SU-DHL-6 (cell line): ENCODE data around the gene EPHA8.

Experiments used
- H2AFZ ChIP-seq: fragments of 200-600 bp; sonication (generic); 2 replicates; pipeline ENCODE4 v1.6.1; 2014; ENCODE audit warnings: low read depth, mild to moderate bottlenecking, moderate library complexity, mixed read lengths, antibody characterized with exemption, low read length; ENCODE audit not compliant: severe bottlenecking
- H3F3A ChIP-seq: fragments of 200-600 bp; shearing (Covaris generic); 2 replicates; pipeline ENCODE4 v1.6.0; 2016; ENCODE audit warnings: antibody characterized with exemption, mild to moderate bottlenecking; ENCODE audit not compliant: insufficient read depth
- H3K27ac ChIP-seq: fragments of 200-600 bp; sonication (generic); 2 replicates; pipeline ENCODE4 v1.5.1; 2016; ENCODE audit warnings: low read depth, mild to moderate bottlenecking, low read length, moderate library complexity, mixed read lengths
- H3K27me3 ChIP-seq: fragments of 200-600 bp; sonication (generic), shearing (Covaris generic); 2 replicates; pipeline ENCODE4 v1.6.0; 2014; ENCODE audit warnings: mild to moderate bottlenecking, low read length
- H3K36me3 ChIP-seq: fragments of 200-600 bp; sonication (generic); 2 replicates; pipeline ENCODE4 v1.6.1; 2014; ENCODE audit warnings: mild to moderate bottlenecking, low read length, mixed read lengths
- H3K4me2 ChIP-seq: fragments of 300-600, 200-600 bp; shearing (Covaris generic), sonication (generic); 2 replicates; pipeline ENCODE4 v1.6.0; 2014; ENCODE audit warnings: low read length, low read depth, mild to moderate bottlenecking; ENCODE audit not compliant: poor library complexity, severe bottlenecking
- H3K4me3 ChIP-seq: fragments of 200-600 bp; sonication (generic); 2 replicates; pipeline ENCODE4 v1.5.1; 2014; ENCODE audit warnings: antibody characterized with exemption, low read length, mild to moderate bottlenecking, mixed read lengths; ENCODE audit not compliant: insufficient read depth, poor library complexity, severe bottlenecking
- H3K79me2 ChIP-seq: fragments of 200-600 bp; sonication (generic); 2 replicates; pipeline ENCODE4 v1.6.1; 2014; ENCODE audit warnings: mild to moderate bottlenecking, low read length, moderate library complexity; ENCODE audit not compliant: insufficient read depth
- H3K9ac ChIP-seq: fragments of 200-600 bp; sonication (generic); 2 replicates; pipeline ENCODE4 v1.7.0; 2014; ENCODE audit warnings: mild to moderate bottlenecking, low read length
- H3K9me2 ChIP-seq: fragments of 200-600 bp; sonication (generic); replicated peaks from 2 replicates; pipeline ENCODE4 v1.6.1; 2014; ENCODE audit warnings: low read length; ENCODE audit not compliant: insufficient read depth
- H3K9me3 ChIP-seq: fragments of 200-600 bp; sonication (generic); 2 replicates; pipeline ENCODE4 v1.6.1; 2014; ENCODE audit warnings: low read length, mixed read lengths; ENCODE audit not compliant: insufficient read depth
- H4K20me1 ChIP-seq: fragments of 200-600 bp; sonication (generic); 2 replicates; pipeline ENCODE4 v1.6.1; 2014; ENCODE audit warnings: low read depth, mild to moderate bottlenecking, antibody characterized with exemption, low read length, moderate library complexity, mixed read lengths
- EZH2phosphoT487 ChIP-seq: fragments of 200-600 bp; sonication (generic), shearing (Covaris generic); conservative IDR thresholded peaks from 2 replicates; pipeline ENCODE4 v1.6.1; 2018; ENCODE audit warnings: mild to moderate bottlenecking, antibody characterized with exemption, low read length, moderate library complexity, mixed read lengths
- TF ChIP-seq, protein P1 (sequence below): fragments of 200-600 bp; sonication (generic); IDR thresholded peaks from one replicate; pipeline ENCODE4 v1.5.1; 2017; ENCODE audit warnings: antibody characterized with exemption, mild to moderate bottlenecking, low read length, moderate library complexity; ENCODE audit not compliant: insufficient read depth, poor library complexity, severe bottlenecking

Gene EPHA8

DNA sequence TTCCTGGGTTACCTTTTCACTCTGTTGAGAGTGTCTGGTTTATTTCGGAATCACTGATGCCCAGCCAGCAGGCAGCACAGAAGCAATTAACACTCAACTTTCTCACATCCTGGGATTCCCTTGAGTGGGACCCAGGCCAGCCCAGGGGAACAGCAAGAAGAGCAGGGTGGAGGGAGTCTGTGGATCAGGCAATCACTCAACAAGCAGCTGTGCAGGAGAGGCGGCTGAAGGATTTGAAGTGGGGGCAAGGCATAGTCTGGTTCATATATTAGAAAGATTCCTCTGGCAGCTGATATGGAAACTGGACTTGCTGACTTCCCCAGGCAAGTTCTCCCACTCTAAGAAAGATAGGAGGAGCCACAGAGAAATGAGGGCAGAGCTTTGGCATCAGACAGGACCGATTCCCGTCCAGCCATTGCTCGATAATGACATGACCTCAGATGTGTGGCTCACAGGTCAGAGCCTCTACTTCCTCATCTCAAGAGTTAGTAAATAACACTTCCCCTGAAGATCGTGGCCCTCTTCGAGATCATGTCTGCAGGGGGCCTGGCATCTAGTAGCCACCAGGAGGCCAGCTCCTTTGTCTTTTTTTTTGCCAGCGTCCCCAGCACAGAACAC, 12.4 kb downstream of the EPHA8 start:
- H4K20me1 ChIP-seq: no peaks in the 10 kb centered on the region

DNA sequence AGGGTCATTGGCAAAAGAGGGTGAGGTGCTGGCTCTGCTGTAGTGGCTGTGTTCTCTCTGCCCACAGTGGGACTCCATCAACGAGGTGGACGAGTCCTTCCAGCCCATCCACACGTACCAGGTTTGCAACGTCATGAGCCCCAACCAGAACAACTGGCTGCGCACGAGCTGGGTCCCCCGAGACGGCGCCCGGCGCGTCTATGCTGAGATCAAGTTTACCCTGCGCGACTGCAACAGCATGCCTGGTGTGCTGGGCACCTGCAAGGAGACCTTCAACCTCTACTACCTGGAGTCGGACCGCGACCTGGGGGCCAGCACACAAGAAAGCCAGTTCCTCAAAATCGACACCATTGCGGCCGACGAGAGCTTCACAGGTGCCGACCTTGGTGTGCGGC, 12.9 kb downstream of the EPHA8 start:
- no peak overlapping the region for H3K4me2 ChIP-seq
- H3K27ac ChIP-seq: no peak overlapping the region
- no peak overlapping the region for H2AFZ ChIP-seq
- peaks cover 20% of the 10 kb centered on the region; the same call in 1 of the 2 replicates for H3K9me3 ChIP-seq
- H3K27me3 ChIP-seq: no peaks in the 10 kb centered on the region
- H3K79me2 ChIP-seq: no peaks in the 10 kb centered on the region
- no peak overlapping the region for H3K4me3 ChIP-seq
- H3K9ac ChIP-seq: no peak overlapping the region
- peaks cover 11% of the 10 kb centered on the region for H3F3A ChIP-seq
- TF ChIP-seq, protein P1, sequence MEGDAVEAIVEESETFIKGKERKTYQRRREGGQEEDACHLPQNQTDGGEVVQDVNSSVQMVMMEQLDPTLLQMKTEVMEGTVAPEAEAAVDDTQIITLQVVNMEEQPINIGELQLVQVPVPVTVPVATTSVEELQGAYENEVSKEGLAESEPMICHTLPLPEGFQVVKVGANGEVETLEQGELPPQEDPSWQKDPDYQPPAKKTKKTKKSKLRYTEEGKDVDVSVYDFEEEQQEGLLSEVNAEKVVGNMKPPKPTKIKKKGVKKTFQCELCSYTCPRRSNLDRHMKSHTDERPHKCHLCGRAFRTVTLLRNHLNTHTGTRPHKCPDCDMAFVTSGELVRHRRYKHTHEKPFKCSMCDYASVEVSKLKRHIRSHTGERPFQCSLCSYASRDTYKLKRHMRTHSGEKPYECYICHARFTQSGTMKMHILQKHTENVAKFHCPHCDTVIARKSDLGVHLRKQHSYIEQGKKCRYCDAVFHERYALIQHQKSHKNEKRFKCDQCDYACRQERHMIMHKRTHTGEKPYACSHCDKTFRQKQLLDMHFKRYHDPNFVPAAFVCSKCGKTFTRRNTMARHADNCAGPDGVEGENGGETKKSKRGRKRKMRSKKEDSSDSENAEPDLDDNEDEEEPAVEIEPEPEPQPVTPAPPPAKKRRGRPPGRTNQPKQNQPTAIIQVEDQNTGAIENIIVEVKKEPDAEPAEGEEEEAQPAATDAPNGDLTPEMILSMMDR: no peak
- no peak for TF ChIP-seq EZH2phosphoT487
- H3K9me2 ChIP-seq: no peaks in the 10 kb centered on the region
- H3K36me3 ChIP-seq: no peaks in the 10 kb centered on the region
- H4K20me1 ChIP-seq: no peaks in the 10 kb centered on the region

More for the DNA sequence above, 12.4 kb downstream of the EPHA8 start:
- H3K4me3 ChIP-seq: no peak overlapping the region
- H3K36me3 ChIP-seq: no peaks in the 10 kb centered on the region
- peaks cover 20% of the 10 kb centered on the region; the same call in 1 of the 2 replicates for H3K9me3 ChIP-seq
- peaks cover 11% of the 10 kb centered on the region for H3F3A ChIP-seq
- no peak overlapping the region for H3K27ac ChIP-seq
- no peaks in the 10 kb centered on the region for H3K79me2 ChIP-seq
- H3K9me2 ChIP-seq: no peaks in the 10 kb centered on the region
- no peak overlapping the region for H3K4me2 ChIP-seq
- no peaks in the 10 kb centered on the region for H3K27me3 ChIP-seq
- H2AFZ ChIP-seq: no peak overlapping the region
- no peak for TF ChIP-seq EZH2phosphoT487
- TF ChIP-seq, protein P1: no peak
- H3K9ac ChIP-seq: no peak overlapping the region

DNA sequence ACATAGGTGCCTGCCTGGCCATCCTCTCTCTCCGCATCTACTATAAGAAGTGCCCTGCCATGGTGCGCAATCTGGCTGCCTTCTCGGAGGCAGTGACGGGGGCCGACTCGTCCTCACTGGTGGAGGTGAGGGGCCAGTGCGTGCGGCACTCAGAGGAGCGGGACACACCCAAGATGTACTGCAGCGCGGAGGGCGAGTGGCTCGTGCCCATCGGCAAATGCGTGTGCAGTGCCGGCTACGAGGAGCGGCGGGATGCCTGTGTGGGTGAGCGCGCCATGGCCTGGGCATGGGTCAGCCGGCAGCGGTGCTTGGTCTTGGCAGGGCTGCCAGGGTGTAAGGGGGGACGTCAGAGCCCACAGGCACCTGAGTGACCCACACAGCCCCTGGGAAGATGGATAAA, 13.3 kb downstream of the EPHA8 start:
- H3K9me3 ChIP-seq: peaks cover 20% of the 10 kb centered on the region; the same call in 1 of the 2 replicates
- H3K9me2 ChIP-seq: no peaks in the 10 kb centered on the region
- H2AFZ ChIP-seq: no peak overlapping the region
- peaks cover 11% of the 10 kb centered on the region for H3F3A ChIP-seq
- H4K20me1 ChIP-seq: no peaks in the 10 kb centered on the region
- H3K9ac ChIP-seq: no peak overlapping the region
- H3K27ac ChIP-seq: no peak overlapping the region
- no peaks in the 10 kb centered on the region for H3K27me3 ChIP-seq
- no peak for TF ChIP-seq EZH2phosphoT487
- TF ChIP-seq, protein P1: no peak
- no peaks in the 10 kb centered on the region for H3K79me2 ChIP-seq
- H3K36me3 ChIP-seq: no peaks in the 10 kb centered on the region
- H3K4me3 ChIP-seq: no peak overlapping the region
- no peak overlapping the region for H3K4me2 ChIP-seq
